ENCODE measurements around the gene SETBP1.

GRCh38 chr18:44788334-44788733 lies 107.6 kb downstream of the SETBP1 start:
- TF ChIP-seq CTCF (IDR thresholded peaks at IDR 0.05; ENCODE audit: low read length) (no peak), EZH2 (IDR thresholded peaks at IDR 0.05; ENCODE audit: borderline replicate concordance, low read length) (no peak)
